GM19043 (cell line): Measurements from ENCODE around the gene ACTL7B.
"Not testable (repeated sequence)": the region's sequence is repeated elsewhere in the genome, so short reads cannot be mapped to it uniquely, and the experiment has no call there.

ENCODE experiments used
- ATAC-seq: cut with Tn5 transposase; IDR thresholded peaks from one replicate; pipeline ENCODE4 v1.9.1; 2021; ENCODE audit warnings: low read depth; ENCODE audit not compliant: unreplicated experiment

Gene ACTL7B

DNA sequence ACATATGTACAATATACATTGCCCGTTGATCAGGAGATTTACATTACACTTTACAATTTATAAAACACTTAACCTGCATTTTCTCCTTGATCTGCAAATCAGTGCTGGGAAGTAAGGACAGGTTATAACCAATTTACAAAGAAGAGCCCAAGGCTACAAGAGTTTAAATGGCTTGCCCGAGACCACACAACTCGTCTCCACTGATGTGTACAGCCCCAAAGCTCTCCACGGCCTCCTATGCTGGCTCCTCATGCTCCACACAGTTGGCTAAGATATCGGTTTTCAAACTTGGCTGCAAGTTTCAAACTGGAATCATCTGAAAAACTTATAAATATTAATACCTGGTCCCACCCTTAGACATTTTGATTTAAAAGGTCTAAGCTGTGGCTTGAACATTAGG lies 10.3 kb downstream of the ACTL7B start:
- ATAC-seq, result no peak

DNA sequence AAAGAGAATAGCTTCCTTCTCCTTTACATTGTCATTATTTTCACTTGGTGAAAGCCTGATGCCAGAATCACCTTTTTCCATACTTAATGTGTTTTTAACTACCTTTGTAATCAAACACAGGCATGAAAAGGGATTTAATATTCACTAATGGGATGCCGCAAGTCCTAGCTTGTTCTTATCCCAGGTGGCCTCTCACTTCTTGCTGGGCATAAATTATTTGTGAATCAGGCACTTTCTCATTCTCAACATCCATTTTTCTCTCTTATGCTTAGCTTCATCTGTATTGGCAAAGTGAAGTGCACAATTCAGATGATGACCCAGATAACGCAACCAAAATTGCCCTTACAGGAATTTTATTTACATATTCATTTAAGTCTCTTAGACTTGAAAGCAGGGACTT lies 10.9 kb downstream of the ACTL7B start:
- ATAC-seq, result no peak

DNA sequence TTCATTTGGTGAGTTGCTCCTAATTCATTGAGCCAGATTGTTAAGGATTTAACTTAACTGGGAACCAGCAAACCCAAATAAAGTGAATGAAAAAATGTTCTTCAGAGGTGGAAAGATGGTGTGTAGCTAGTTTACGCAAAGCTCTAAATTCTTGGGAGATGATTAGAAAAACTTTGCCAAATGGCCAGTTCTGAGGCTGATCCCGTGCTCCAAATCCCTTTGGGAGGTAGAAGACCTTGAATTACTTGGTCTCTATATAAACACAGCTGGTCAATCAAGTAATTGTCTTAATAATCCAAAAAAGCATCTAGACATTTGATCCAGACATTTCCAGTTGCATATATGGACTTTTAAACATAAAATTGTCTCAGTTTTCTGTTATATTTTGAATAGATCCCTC lies 11.4 kb downstream of the ACTL7B start:
- ATAC-seq, result no peak

DNA sequence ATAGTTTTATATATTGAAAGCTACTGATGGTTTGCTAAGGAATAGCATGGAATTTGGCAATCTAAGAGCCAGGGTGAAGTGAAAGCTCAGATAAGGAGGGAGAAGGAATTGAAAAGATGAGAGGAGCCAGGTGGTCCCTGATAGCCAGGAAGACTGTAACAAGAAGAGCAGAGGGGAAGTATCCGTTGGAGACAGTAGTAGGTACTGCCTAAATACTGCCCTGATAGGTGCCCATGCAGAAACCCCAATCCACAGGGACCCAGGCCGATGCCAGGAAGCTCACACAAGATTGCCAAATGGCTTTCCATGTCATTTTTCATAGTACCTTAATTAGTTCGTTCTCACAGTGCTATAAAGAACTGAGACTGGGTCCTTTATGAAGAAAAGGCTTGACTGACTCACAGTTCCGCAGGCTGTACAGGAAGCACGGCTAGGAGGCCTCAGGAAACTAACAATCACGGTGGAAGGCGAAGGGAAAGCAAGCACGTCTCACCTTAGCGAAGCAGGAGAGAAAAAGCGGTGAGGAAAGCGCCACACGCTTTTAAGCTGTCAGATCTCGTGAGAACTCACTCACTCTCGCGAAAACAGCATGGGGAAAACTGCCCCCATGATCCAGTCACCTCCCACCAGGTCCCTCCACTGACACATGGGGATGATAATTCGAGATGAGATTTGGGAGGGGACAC lies 13.0 kb downstream of the ACTL7B start:
- ATAC-seq, result peak; percentile 49

DNA sequence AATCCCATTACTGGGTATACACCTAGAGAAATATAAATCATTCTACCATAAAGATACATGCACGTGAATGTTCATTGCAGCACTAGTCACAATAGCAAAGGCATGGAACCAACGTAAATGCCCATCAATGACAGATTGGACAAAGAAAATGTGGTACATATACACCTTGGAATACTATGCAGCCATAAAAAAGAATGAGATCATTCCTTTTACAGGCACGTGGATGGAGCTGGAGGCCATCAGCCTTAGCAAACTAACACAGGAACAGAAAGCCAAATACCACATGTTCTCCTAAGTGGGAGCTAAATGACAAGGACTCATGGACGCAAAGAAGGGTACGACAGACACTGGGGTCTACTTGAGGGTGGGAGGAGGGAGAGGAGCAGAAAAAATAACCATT lies 16.2 kb downstream of the ACTL7B start:
- not testable (repeated sequence) for ATAC-seq

DNA sequence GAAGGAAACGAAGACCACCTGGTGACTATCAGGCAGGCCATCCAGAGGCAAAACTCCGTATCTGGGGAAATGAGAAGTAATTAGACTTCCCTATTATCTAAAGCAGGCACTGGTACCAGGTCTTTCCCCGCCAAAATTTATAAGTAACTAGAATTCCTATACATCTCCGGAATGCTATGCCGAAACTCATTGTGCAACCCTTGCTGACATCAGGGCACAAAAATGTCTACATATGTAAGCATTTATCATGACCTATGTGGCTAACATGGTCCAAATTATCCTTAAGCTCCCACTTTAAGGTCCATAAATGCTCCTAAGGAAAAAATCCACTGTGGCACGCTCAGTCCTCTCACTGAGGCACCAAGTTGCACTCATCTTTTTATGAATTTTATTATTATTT lies 17.8 kb downstream of the ACTL7B start:
- ATAC-seq, result no peak

DNA sequence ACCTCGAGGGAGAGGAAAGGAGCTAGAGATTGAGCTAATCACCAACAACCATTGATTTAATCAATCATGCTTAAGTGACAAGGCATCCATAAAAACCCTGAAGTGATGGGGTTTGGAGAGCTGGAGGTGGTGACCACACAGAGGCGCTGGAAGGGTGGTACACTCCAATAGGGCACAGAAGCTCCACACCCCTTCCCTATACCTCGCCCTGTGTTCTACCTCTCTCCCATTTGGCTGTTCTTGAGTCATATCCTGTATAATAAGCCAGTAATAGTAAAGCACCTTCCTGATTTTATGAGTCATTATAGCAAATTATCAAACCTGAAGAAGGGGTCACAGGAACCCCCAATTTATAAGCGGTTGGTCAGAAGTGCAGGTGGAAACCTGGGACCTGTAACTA lies 18.3 kb downstream of the ACTL7B start:
- no peak for ATAC-seq

DNA sequence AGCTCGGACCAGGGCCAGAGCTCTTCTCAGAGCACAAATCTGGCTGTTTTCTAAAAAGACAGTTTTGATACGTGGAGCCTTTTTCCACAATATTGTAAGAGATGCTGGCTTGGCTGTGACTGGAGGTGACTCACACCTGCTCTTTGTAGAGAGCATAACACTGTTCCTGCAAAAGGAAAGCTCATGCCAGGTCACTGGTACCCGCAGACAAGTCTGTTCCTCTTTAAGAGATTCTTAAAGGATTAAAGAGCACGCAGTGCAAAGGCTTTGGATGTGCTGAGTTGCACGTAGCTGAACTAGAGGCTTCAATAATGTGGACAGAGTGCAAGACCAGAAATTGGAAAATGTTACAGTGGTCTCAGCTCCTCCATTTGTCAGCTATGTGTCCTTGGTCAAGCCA lies 19.0 kb downstream of the ACTL7B start:
- no peak for ATAC-seq

DNA sequence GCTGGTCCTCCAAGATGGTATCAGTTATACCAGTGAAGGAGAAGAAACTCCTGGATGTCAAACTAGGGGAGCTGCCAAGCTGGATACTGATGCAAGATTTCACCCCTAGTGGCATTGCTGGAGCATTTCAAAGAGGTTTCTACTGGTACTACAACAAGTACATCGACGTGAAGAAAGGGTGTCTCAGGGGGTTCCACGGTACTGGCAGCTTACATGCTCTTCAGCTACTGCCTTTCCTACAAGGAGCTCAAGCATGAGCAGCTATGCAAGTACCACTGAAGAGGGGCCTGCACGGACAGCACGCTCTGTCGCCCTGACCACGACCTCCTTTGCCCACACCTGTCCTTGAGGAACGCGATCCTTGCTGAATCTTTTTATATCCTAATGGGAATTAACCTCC lies 19.5 kb downstream of the ACTL7B start:
- no peak for ATAC-seq

DNA sequence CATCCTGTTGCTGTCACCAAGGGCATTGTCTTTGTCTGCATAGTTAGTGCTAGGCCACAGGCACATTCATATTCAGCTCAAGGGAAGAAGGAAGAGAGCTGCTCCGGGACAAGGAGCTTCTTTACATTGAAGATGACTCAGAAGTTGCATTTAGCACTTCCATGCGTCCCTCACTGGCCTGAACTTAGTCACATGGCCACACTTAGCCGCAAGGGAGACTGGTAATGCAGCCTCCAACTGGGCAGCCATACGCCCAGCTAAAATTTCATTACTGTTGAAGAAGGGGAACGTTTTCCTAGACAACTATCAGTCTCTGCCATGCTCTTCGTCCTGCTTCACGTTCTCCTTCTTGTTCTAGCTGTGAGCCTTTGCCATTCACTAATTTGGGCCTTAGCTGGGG lies 20.0 kb downstream of the ACTL7B start:
- no peak for ATAC-seq

DNA sequence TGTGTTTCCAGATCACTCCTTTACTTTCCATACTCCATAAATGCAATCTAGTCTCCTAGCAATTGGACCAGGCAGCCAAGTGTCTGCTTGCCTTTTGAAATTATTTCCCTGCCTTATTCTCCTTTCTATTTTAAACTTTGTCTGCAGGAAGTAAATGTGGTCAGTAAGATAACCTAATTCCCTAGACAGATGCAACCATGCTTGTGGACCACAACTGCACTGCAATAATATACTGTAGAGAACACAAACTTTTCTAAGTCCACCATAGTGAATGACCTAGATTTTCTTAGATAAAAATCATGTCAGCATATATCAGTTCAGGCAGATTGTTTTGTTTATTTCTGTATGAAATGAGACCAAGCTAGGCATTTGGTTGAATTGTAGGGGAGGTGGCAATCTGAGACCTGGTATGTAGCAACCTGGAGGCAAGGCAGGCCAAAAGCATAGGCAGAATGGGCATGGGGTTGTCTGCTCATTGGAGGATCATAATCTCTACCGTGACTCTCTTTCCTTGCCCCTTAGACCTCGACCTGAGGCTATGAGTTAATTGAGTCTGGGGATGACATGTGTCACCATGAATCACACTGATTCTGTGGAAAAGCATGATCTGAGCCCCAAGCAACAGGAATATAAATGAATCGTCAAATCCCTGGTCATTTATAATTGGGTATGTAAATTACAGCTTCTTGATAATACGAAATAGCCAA lies 20.7 kb downstream of the ACTL7B start:
- no peak for ATAC-seq

DNA sequence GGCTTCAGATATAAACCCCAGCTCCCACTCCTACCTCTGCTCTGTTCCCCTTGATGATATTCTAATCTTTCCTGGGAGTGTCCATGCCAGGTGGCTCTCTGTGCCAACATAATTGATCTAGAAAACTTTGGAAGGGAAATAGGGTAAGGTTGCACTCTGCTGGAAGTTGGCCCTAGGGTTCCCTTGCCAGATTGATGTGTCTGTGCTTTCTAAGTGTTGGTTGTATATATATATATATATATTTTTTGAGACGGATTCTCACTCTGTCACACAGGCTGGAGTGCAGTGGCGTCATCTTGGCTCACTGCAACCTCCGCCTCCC lies 23.6 kb downstream of the ACTL7B start:
- no peak for ATAC-seq

DNA sequence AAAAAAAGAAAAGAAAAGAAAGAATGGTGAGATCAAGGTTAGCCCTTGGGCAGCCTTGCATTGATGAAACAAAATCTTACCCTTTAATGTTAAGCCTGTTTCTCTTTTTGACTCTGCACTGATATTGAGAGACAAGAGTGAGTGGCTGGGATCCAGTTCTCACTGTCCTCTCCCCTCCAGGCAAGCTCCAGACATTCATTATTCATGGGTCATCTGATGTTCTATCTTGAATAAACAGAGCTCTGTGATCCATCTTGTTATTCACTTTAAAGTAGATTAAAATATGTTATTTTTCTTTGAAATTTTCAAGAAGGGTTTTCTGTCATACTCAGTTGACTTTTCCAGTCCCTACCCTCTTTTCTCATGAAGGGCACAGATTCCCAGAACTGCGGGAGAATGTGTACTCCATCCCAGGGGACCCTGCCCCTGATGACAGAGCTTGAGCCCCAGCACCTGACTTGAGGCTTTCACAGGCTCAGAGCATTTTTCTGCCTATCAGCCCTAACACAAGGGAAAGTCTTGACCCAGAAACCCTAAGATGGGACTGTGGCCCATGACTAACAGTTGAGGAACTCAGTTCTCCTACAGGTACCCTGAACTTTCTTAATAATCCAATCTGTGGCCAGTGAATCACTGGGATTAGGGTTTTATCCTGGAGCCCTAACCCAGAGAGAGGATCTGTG lies 24.1 kb downstream of the ACTL7B start:
- no peak for ATAC-seq

DNA sequence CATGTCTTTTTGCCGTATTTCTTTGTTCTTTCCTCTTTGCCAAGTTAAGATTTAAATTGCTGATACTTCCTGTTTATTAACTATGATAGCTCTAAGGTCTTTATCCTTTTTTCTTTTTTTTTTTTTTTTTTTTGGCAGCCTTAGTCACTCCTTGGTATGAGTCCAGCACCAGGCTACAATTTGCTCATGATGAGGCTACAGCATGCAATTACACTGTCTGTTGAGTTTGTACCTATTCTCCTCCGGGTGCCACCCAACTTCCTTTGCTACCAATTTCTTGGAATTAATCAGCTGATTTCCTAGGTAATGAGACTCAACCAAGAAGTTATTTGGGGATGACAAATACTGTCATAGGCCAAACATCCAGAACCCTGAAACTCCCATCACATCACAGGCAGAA lies 25.5 kb downstream of the ACTL7B start:
- ATAC-seq, result no peak

DNA sequence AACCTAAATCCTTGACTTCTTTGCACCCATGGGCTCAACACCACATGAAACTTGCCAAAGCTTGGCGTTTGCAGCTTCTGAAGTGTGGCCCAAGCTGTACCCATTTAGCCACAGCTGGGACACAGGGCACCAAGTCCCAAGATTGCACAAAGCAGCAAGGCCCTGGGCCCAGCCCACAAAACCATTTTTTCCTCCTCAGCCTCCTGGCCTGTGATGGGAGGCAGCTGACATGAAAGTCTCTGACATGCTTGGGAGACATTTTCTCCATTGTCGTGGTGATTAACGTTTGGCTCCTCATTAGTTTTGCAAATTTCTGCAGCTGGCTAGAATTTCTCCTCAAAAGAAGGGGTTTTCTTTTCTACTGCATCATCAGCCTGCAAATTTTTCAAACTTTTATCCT lies 32.0 kb downstream of the ACTL7B start:
- no peak for ATAC-seq

DNA sequence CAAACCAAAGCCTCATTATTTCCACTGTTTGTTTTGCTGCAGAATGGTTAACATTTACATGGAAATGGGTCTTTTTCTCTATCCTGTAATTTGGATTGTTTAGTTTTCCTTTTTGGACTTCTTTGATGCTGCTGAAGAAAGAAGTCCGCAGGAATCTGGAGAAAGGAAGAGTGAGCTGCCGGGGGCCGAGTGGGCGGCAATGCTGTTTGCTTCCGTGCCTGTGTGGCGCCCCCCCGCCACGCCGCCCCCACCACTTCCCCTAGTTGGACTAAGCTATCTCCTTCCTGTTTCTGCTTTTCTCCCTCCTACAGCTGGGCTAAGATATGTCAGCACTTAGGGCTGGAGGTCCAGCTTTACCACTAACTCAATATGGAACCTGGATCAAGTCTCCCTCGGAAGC lies 39.7 kb downstream of the ACTL7B start:
- no peak for ATAC-seq

DNA sequence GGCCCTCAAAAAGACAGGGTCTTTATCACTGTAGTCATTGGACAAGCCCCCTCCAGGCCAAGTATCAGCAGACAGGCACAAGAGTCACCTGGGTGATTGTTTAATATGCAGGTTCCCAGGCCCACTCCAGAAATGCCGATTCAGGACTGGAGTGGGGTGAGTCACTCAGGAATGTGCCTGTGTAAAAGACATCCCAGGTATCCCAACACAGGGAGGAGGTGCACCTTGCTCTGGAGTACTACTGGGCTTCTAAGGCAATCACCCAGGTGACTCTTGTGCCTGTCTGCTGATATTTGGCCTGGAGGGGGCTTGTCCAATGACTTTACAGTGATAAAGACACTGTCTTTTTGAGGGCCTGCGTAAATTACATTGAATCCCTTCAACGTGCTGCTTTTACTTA lies 40.6 kb downstream of the ACTL7B start:
- ATAC-seq, result no peak

DNA sequence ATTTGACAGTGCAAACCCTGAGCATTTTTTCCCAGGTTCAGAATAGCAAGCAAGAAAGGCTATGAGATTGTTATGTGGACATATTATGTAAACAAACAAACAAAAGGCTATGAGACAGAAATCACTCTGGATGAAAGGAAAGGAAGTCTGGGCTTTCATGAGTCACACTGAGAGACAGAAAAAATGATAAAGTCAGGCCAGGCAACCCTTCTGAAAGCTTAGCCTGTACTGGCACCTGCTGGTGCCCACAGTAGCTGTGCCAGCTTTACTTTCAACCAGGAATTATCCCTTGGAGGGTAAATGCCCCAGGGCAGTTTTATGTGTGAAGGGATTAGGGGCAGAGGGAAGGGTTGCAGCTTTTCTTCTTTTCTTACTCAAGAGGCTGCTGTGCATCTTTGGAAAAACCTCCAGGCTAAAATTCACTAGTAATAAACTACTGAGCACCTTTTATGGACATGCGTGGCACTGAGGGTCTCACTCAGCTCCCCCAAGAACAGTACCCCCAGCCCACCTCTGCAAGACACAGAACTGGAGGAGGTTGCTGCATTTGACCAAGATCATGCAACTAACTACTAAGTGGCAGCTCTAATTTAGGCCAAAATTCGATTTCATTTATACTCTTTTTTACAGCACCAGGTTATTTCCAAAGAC lies 41.7 kb downstream of the ACTL7B start:
- no peak for ATAC-seq

DNA sequence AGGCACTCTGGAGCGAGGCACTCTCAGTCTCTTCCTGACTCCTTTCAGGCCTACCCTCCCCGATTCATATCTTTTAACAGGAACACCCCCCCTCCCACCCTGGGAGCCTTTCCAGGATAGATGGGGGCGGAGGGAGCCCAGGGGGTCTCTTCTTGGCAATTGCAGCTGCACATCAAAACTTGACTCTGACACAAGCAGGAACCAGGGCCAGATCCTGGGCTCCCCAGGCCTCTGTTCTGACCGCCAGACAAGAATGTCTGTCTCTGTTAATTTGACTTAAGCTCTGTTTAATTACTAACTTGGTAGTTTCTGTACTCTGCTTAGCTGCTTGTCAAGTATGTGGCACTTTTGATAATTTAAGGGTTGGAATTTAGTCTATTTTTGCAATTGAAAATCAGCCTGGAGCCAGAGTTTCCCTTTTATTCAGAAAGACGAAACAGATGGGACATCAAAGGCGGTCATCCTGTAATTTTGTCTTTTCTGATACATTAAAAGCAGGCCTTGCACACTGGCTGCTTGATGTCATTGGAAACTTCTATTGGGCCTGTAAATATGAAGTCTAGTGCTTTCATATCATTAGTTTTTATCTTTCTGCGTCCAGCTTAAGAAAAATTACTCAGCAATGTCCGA lies 43.3 kb downstream of the ACTL7B start:
- no peak for ATAC-seq

DNA sequence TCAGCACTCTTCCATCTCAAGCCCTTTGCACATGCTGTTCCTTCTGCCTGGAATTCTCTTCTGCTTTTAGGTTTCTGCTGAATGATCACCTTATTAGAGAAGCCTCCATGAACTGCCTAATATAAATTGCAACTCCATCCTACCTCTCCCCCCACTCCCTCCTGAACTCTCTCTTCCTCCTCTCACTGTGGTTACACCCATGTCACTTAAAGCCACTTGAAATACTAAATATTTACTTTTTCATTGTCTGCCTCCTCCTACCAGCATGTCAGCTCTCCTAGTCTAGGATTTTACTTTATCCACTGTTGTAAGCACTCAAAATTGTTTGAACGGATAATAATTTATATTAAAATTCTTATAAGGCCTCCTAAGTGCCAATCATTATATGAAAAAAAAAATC lies 43.8 kb downstream of the ACTL7B start:
- no peak for ATAC-seq

DNA sequence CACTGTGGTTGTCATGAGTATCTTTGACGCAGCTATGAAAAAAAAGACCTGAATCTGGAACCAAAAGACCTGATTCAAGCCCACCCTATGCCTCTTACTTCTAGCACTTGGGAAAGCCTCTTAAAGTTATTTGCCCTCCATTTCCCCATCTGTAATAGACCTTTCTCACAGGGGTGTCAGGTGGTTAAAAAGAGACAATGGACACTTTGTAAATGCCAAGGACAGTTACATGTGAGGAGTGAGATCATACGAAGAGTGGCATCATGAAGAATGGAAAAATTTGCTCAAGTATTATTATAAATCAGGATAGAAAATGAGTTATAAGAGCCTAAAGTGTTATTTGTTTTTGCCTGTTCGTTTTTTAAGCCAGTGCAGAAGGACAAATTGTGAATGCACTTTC lies 46.5 kb downstream of the ACTL7B start:
- ATAC-seq, result no peak
